ENCODE data around the gene TEDDM1.
A peak's percentile ranks its signal among the peaks of the same experiment; 100 is the strongest.

Gene TEDDM1

GRCh38 chr1:182395906-182396305 lies 4.6 kb downstream of the TEDDM1 start:
- TF ChIP-seq CTCF (IDR thresholded peaks at IDR 0.05; ENCODE audit: insufficient read depth, low read depth, low read length, missing control alignments), result no peak
- no peak overlapping the region for H3K4me3 ChIP-seq (ENCODE audit: low read depth, low read length)
- no peak for DNase-seq (ENCODE audit: low read depth)

DNA sequence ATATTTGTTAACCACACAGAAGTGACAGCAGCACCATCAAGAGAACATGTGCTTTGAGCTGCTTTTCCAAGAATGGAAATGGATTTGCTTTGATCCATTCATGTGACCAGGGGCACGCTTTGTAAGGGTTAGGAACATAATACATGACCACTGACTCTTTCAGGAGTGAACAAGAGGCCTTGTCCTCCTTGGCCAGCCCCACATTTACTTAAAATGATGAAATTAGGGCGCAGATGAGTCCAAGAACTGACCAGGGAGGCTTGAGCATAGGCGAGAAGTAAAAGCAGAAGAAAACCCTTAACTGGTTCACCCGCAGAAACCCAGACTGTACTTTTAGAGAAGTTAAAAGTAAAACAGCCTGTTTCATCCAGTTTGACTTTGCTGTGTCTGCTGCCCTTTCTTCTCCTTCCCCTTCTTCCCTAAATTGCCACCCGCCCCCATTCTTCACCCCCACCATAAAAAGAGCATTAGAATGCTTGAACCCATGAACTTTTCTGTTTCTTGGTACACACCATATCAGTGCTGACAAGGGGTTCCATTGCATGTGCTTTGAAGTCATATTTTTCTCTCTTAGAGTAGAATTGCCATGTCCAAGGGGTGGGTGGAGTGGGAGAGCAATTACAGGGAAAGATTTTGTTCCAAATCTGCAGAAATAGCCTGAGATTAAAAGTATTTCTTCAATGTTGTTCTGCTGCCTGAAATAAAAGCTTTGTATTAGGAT lies 6.3 kb downstream of the TEDDM1 start:
- TF ChIP-seq CTCF (IDR thresholded peaks at IDR 0.05; ENCODE audit: insufficient read depth, low read depth, low read length, missing control alignments), result no peak
- no peak overlapping the region for H3K4me3 ChIP-seq (ENCODE audit: low read depth, low read length)
- no peak for DNase-seq (ENCODE audit: low read depth)

- TF ChIP-seq CTCF (IDR thresholded peaks at IDR 0.05; ENCODE audit: insufficient read depth, low read depth, low read length, missing control alignments), result no peak
- DNase-seq (ENCODE audit: low read depth), result peak; percentile 48
- peak overlapping the region; percentile 78 for H3K4me3 ChIP-seq (ENCODE audit: low read depth, low read length)
These were observed 8.1 kb downstream of the TEDDM1 start for GRCh38 chr1:182392050-182393028.

GRCh38 chr1:182391362-182392049 lies 9.0 kb downstream of the TEDDM1 start, which contains the start of gene GLUL:
TSS of gene GLUL (minus strand) at chr1:182391790. CDS start at chr1:182388737, 3,053 bp downstream.
- peak within 1 kb of the TSS; percentile 78 for H3K4me3 ChIP-seq (ENCODE audit: low read depth, low read length)
- TF ChIP-seq CTCF (IDR thresholded peaks at IDR 0.05; ENCODE audit: insufficient read depth, low read depth, low read length, missing control alignments), result peak; percentile 13
- peak; percentile 93 for DNase-seq (ENCODE audit: low read depth)

- no peak for DNase-seq (ENCODE audit: low read depth)
- peak overlapping the region; percentile 78 for H3K4me3 ChIP-seq (ENCODE audit: low read depth, low read length)
- no peak for TF ChIP-seq CTCF (IDR thresholded peaks at IDR 0.05; ENCODE audit: insufficient read depth, low read depth, low read length, missing control alignments)
These were observed 9.5 kb downstream of the TEDDM1 start for GRCh38 chr1:182391028-182391361.

DNA sequence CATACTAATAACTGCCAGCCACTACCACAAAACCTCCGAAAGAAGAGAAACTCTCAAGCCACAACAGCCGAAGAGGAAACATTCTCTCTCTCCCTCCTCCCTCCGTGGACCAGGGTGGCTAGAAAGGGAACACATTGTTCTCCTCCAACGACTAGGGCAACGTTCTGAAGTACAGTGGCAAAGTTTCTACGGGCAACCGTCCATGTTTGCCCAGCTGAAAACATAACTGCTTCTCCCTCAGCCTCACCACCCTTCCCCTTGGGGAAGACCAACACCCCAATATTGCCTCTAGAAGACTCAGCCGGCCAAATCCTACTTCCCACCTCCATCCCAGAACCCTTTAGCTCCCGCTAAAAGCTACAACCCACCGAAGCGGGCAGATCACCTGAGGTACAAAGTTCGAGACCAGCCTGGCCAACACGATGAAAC lies 10.8 kb downstream of the TEDDM1 start:
- H3K4me3 ChIP-seq (ENCODE audit: low read depth, low read length), result peak overlapping the region; percentile 78
- no peak for TF ChIP-seq CTCF (IDR thresholded peaks at IDR 0.05; ENCODE audit: insufficient read depth, low read depth, low read length, missing control alignments)
- peak; percentile 54 for DNase-seq (ENCODE audit: low read depth)
